GM23248 (cell line): Measurements from ENCODE around the gene KLF2. TPM values are rescaled to one million over a fixed set of nuclear protein-coding genes. Genes with fewer than 3 reads are reported as not detected.
A peak's percentile ranks its signal among the peaks of the same experiment; 100 is the strongest.

Source experiments
- DNase-seq: peaks from one replicate; pipeline ENCODE4 v3.0.0-alpha.2; 2015
- H2AFZ ChIP-seq: fragments of 200-600 bp; sonication (generic); 2 replicates; pipeline ENCODE4 v1.6.1; 2016; ENCODE audit warnings: antibody characterized with exemption
- H3F3A ChIP-seq: fragments of 200-600 bp; sonication (generic); 2 replicates; pipeline ENCODE4 v1.6.1; 2016; ENCODE audit warnings: mild to moderate bottlenecking, antibody characterized with exemption, mixed run types; ENCODE audit not compliant: insufficient read depth
- H3K27ac ChIP-seq: fragments of 200-600 bp; sonication (generic); 2 replicates; pipeline ENCODE4 v1.5.1; 2016; ENCODE audit warnings: mild to moderate bottlenecking
- H3K27me3 ChIP-seq: fragments of 200-600 bp; sonication (generic); replicated peaks from 2 replicates; pipeline ENCODE4 v1.6.1; 2016; ENCODE audit warnings: mild to moderate bottlenecking; ENCODE audit not compliant: insufficient read depth
- H3K36me3 ChIP-seq: fragments of 200-600 bp; sonication (generic); 2 replicates; pipeline ENCODE4 v1.6.1; 2016; ENCODE audit warnings: low read depth, mild to moderate bottlenecking
- H3K4me1 ChIP-seq: fragments of 200-600 bp; sonication (generic); 2 replicates; pipeline ENCODE4 v1.6.1; 2016; ENCODE audit warnings: mild to moderate bottlenecking; ENCODE audit not compliant: insufficient read depth
- H3K4me2 ChIP-seq: fragments of 200-600 bp; sonication (generic); one replicate; pipeline ENCODE4 v1.6.1; 2016; ENCODE audit warnings: mild to moderate bottlenecking; ENCODE audit not compliant: unreplicated experiment
- H3K4me3 ChIP-seq: fragments of 200-600 bp; sonication (generic); 2 replicates; pipeline ENCODE4 v1.5.1; 2016; ENCODE audit warnings: mild to moderate bottlenecking
- H3K79me2 ChIP-seq: fragments of 200-600 bp; sonication (generic); 2 replicates; pipeline ENCODE4 v1.6.1; 2016; ENCODE audit warnings: mild to moderate bottlenecking; ENCODE audit not compliant: insufficient read depth
- H3K9ac ChIP-seq: fragments of 200-600 bp; sonication (generic); 2 replicates; pipeline ENCODE4 v1.6.1; 2016; ENCODE audit warnings: mild to moderate bottlenecking
- H3K9me2 ChIP-seq: fragments of 200-600 bp; sonication (generic); 2 replicates; pipeline ENCODE4 v1.6.1; 2016; ENCODE audit warnings: mixed run types, mild to moderate bottlenecking, moderate library complexity; ENCODE audit not compliant: insufficient read depth
- H3K9me3 ChIP-seq: fragments of 200-600 bp; sonication (generic); one replicate; pipeline ENCODE4 v1.6.1; 2017; ENCODE audit warnings: low read depth
- H4K20me1 ChIP-seq: fragments of 200-600 bp; sonication (generic); 2 replicates; pipeline ENCODE4 v1.6.0; 2016; ENCODE audit not compliant: insufficient read depth
- EZH2 ChIP-seq: fragments of 200-600 bp; sonication (generic); IDR thresholded peaks from 2 replicates; pipeline ENCODE4 v1.6.1; 2018; ENCODE audit warnings: antibody characterized with exemption, mild to moderate bottlenecking; ENCODE audit not compliant: insufficient read depth, poor library complexity, severe bottlenecking
- EZH2phosphoT487 ChIP-seq: fragments of 200-600 bp; sonication (generic); IDR thresholded peaks from 2 replicates; pipeline ENCODE4 v1.6.1; 2018; ENCODE audit warnings: antibody characterized with exemption, moderate library complexity, mild to moderate bottlenecking, low read depth; ENCODE audit not compliant: insufficient read depth
- WGBS, 2 experiments: methylation state at CpG; one replicate each; pipeline ENCODE4 v1.1.6; 2015 to 2017; ENCODE audit warnings: low lambda C conversion rate in 2 of 2, low coverage in 1 of 2; ENCODE audit errors: missing lambda C conversion rate in 2 of 2; 5-methylcytosine and 5-hydroxymethylcytosine counted together
- in situ Hi-C: fragments of 300-500 bp; cut with MboI; formaldehyde crosslinking; loops from 2 replicates; pipeline ENCODE4 v1.15.0; 2020
- polyA plus RNA-seq: library from polyadenylated mRNA; unstranded; fragments of >200 nt; fragmentation: Nextera tagmentation; extraction: Ambion mirVana; gene quantifications from 2 replicates; pipeline ENCODE4 v1.2.1, GENCODE V29; 2016
- total RNA-seq: library from RNA; depleted of rRNA; stranded (reverse); fragments of >200 nt; shearing (Covaris generic); gene quantifications from 2 replicates; pipeline ENCODE4 v1.2.3, GENCODE V29; 2014

Gene KLF2
- total and polyA plus RNA-seq, 2 experiments from 2014 or later, result 7.8 to 11.3 TPM

DNA sequence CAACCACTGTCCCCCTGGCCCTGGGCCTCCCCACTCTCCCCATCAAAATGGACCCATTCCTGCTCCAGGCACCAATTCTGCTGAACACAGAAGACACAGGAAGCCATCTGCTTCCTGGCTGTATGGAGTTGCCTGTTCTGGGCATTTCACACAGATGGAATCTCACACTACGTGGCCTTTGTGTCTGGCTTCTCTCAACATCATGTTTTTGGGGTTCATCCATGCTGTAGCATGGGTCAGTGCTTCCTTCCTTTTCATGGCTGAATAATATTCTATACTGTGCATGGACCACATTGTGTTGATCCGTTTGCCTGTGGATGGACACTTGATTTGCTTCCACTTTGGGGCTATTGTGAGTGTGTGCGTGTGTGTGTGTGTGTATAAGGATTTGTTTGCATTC is 15.0 kb upstream of the KLF2 start:
- TF ChIP-seq EZH2, result no peak
- no peak for TF ChIP-seq EZH2phosphoT487
- no peaks in the 10 kb centered on the region for H3K79me2 ChIP-seq
- WGBS, 2 experiments, result 94 to 95% methylated on average over 3 of the region's 3 CpGs
- no peaks in the 10 kb centered on the region for H3K9me2 ChIP-seq
- H3K27me3 ChIP-seq, result no peaks in the 10 kb centered on the region
- peaks cover 5% of the 10 kb centered on the region; the same call in 1 of the 2 replicates for H3F3A ChIP-seq
- no peaks in the 10 kb centered on the region for H4K20me1 ChIP-seq
- no peaks in the 10 kb centered on the region for H3K36me3 ChIP-seq
- in situ Hi-C loops, result no loop called here
- H3K4me1 ChIP-seq, result peaks cover 4% of the 10 kb centered on the region; the same call in 1 of the 2 replicates
- no peak overlapping the region for H3K27ac ChIP-seq
- no peak overlapping the region for H3K4me2 ChIP-seq
- H2AFZ ChIP-seq, result no peak overlapping the region
- no peak overlapping the region for H3K9ac ChIP-seq
- no peak overlapping the region for H3K4me3 ChIP-seq
- H3K9me3 ChIP-seq, result no peaks in the 10 kb centered on the region
- no peak for DNase-seq

DNA sequence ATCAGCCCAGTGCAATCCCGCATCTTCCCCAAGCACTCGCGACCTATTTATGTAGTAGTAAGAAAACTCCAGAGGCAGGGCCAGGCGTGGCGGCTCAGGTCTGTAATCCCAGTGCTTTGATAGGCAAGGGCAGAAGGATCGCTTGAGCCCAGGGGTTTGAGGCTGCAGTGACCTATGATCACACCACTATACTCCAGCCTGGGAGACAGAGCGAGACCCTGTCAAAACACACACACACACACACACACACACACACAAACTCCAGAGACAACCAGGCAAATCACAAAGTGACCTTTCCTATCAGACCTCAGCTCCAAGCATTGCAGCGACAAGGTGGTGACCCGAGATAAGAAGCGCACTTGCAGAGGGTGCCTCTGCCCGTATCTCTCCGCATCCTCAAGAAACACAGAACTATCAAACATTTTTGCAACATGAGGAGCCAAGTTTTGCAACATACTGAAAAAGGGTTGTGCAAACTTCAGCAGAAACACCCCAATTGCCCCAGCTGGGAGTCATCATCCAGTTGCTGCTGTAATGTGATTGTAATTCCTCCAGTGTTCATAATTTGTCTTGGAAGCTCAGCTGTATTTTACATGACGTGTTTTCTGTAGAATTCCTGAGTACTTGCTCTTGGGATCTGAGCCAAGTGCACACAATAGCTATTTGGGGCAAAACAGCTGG is 8.7 kb upstream of the KLF2 start:
- Histone ChIP-seq H2AFZ (no peak overlapping the region), H3K9me2 (no peaks in the 10 kb centered on the region), H3K4me1 (peaks cover 18% of the 10 kb centered on the region), H3K27ac (peak overlapping the region; percentile 56), H3K79me2 (no peaks in the 10 kb centered on the region), H3K9me3 (no peaks in the 10 kb centered on the region), H3K27me3 (no peaks in the 10 kb centered on the region), H3K9ac (no peak overlapping the region), H3K4me3 (no peak overlapping the region), H3K4me2 (peak overlapping the region; percentile 53), H4K20me1 (no peaks in the 10 kb centered on the region), H3F3A (peaks cover 23% of the 10 kb centered on the region), H3K36me3 (no peaks in the 10 kb centered on the region)
- in situ Hi-C loops, result no loop called here
- peak; percentile 98 for DNase-seq
- no peak for TF ChIP-seq EZH2
- TF ChIP-seq EZH2phosphoT487, result no peak
- WGBS, 2 experiments, result 37 to 41% methylated on average over 13 of the region's 13 CpGs

DNA sequence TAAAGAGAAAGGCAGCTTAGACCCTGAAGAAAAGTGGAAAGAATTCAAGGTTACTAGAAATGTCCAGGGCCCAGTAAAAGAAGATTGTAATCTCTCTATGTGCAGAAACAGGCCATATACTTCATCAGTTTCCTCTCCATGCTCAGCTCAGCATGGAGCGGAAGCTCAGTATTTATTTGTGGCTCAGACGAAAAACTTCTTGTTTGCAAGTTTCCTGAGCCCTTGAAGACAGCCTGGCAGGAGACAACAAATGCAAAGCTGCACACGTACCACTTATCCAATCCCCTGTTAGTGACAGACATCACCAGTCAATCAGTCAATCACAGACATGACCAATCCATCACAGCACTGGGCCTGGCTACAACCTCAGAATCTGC is 8.1 kb upstream of the KLF2 start:
- no peak overlapping the region for H2AFZ ChIP-seq
- H4K20me1 ChIP-seq, result no peaks in the 10 kb centered on the region
- no peak overlapping the region for H3K4me3 ChIP-seq
- H3K9ac ChIP-seq, result peak overlapping the region; percentile 34; the same call in 1 of the 2 replicates
- peaks cover 23% of the 10 kb centered on the region for H3F3A ChIP-seq
- H3K9me3 ChIP-seq, result no peaks in the 10 kb centered on the region
- H3K27ac ChIP-seq, result peak overlapping the region; percentile 56
- H3K36me3 ChIP-seq, result no peaks in the 10 kb centered on the region
- no peaks in the 10 kb centered on the region for H3K9me2 ChIP-seq
- in situ Hi-C loops, result no loop called here
- peak overlapping the region; percentile 53 for H3K4me2 ChIP-seq
- H3K79me2 ChIP-seq, result no peaks in the 10 kb centered on the region
- TF ChIP-seq EZH2phosphoT487 (no peak), EZH2 (no peak)
- no peak for DNase-seq
- H3K27me3 ChIP-seq, result no peaks in the 10 kb centered on the region
- H3K4me1 ChIP-seq, result peaks cover 18% of the 10 kb centered on the region
- WGBS, 2 experiments, result 48 to 59% methylated on average over 3 of the region's 3 CpGs

DNA sequence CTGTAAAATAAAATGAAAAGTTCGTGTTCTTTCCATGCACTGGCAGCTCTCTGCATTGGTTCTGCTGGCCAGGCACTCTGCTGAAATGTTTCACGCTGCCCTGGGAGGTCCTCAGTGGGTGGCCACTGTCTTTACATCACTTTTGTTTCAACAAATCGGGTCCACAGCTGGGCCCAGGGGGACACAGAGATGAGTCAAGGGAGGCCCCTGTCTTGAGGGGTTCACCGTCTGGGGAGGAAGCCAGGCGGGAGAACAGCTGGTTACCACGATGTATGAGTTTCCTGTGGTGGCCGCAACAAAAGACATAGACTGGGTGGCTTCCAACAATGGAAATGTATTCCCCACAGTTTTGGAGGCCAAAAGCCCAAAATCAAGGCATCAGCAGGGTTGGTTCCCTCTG is 5.1 kb upstream of the KLF2 start:
- no peak for TF ChIP-seq EZH2phosphoT487
- TF ChIP-seq EZH2, result no peak
- no peaks in the 10 kb centered on the region for H4K20me1 ChIP-seq
- no peak overlapping the region for H3K4me3 ChIP-seq
- peaks cover 13% of the 10 kb centered on the region for H3K4me1 ChIP-seq
- H3K27me3 ChIP-seq, result no peaks in the 10 kb centered on the region
- peak; percentile 45 for DNase-seq
- no peak overlapping the region for H2AFZ ChIP-seq
- 51 to 62% methylated on average over 7 of the region's 7 CpGs for WGBS, 2 experiments
- no peaks in the 10 kb centered on the region for H3K9me2 ChIP-seq
- H3K27ac ChIP-seq, result no peak overlapping the region
- H3F3A ChIP-seq, result peaks cover 18% of the 10 kb centered on the region
- H3K4me2 ChIP-seq, result no peak overlapping the region
- no peaks in the 10 kb centered on the region for H3K9me3 ChIP-seq
- in situ Hi-C loops, result no loop called here
- no peaks in the 10 kb centered on the region for H3K36me3 ChIP-seq
- H3K79me2 ChIP-seq, result no peaks in the 10 kb centered on the region
- H3K9ac ChIP-seq, result no peak overlapping the region

DNA sequence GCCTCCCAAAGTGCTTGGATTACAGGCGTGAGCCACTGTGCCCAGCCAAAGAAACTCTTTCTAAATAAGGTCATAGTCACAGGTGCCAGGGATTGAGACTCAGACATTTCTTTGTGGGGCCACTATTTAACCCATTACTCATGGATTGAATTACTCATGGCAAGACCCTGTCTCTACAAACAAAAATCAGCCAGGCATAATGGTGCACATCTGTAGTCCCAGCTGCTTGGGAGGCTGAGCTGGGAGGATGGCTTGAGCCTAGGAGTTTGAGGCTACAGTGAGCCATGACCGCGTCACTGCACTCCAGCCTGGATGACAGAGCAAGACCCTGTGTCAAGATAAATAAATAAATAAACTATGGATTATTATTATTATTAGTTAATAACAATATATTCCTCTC is 3.6 kb upstream of the KLF2 start:
- Histone ChIP-seq H3K4me3 (no peak overlapping the region), H3K9ac (no peak overlapping the region), H3K27me3 (no peaks in the 10 kb centered on the region), H3K9me3 (no peaks in the 10 kb centered on the region), H3K36me3 (peaks cover 3% of the 10 kb centered on the region; the same call in 1 of the 2 replicates), H4K20me1 (no peaks in the 10 kb centered on the region), H2AFZ (no peak overlapping the region), H3K27ac (no peak overlapping the region), H3K9me2 (no peaks in the 10 kb centered on the region), H3K79me2 (peaks cover 8% of the 10 kb centered on the region), H3K4me2 (no peak overlapping the region), H3F3A (peaks cover 10% of the 10 kb centered on the region), H3K4me1 (peaks cover 8% of the 10 kb centered on the region)
- TF ChIP-seq EZH2phosphoT487 (no peak), EZH2 (no peak)
- 95 to 98% methylated on average over 3 of the region's 3 CpGs for WGBS, 2 experiments
- in situ Hi-C loops, result no loop called here
- no peak for DNase-seq
